ENCODE data around the gene TMEM219. TPM values are rescaled to one million over a fixed set of nuclear protein-coding genes. Genes with fewer than 3 reads are reported as not detected.

TMEM219 gene
- total and polyA plus RNA-seq, 2 of the 8 experiments (the other 6 are each of a cell fraction or from before 2014, with no cell fraction given): 60.2 to 116 TPM

GRCh38 chr16:29974291-29975133, 12.6 kb downstream of the TMEM219 start:
- Histone ChIP-seq H3K79me2 (ENCODE audit: control insufficient read depth in 1 of 2, insufficient read depth in 2 of 2, low read length in 2 of 2) (peaks cover 9 to 34% of the 10 kb centered on the region in 2 experiments), H2AFZ (ENCODE audit: low read length) (no peak overlapping the region)
- FAIRE-seq: no peak
- no peak for TF ChIP-seq TCF12 (IDR thresholded peaks at IDR 0.05; ENCODE audit: low read depth, low read length)
- no peak for TF ChIP-seq JUND (IDR thresholded peaks at IDR 0.05; ENCODE audit: low read length)
- TF ChIP-seq POU5F1 (IDR thresholded peaks at IDR 0.05; ENCODE audit: low read depth, low read length): no peak
- TF ChIP-seq CHD2 (IDR thresholded peaks at IDR 0.05; ENCODE audit: low read length): no peak
- no peak for TF ChIP-seq JUN (IDR thresholded peaks at IDR 0.05; ENCODE audit: low read depth, low read length)
- 0 out of 2 replicates have a peak, but pooled peaks have one; percentile 13 for TF ChIP-seq RBBP5 (IDR thresholded peaks at IDR 0.05; ENCODE audit: borderline replicate concordance, low read depth, low read length)
- TF ChIP-seq HDAC6 (IDR thresholded peaks at IDR 0.05; ENCODE audit: low read depth, low read length): no peak
- TF ChIP-seq ATF2 (IDR thresholded peaks at IDR 0.05; ENCODE audit: low read length): no peak
- no peak for TF ChIP-seq ZNF274 (IDR thresholded peaks at IDR 0.05; ENCODE audit: borderline replicate concordance, extremely low read depth, low read length)
- TF ChIP-seq SAP30 (IDR thresholded peaks at IDR 0.05; ENCODE audit: insufficient read depth, insufficient replicate concordance, low read length): peak; percentile 15

More at GRCh38 chr16:29974291-29975133, 12.6 kb downstream of the TMEM219 start:
- no peak overlapping the region for H2BK20ac ChIP-seq (ENCODE audit: low read length)
- H2BK12ac ChIP-seq (ENCODE audit: low read depth, low read length): no peak overlapping the region
- POLR2A ChIA-PET (ENCODE audit: partially characterized antibody): interaction anchor here (1.1 to 3.4 kb wide), 8 partner anchors 11 to 57 kb away, joined by 3 to 33 read pairs (median 12); partner anchors contain the start of genes HIRIP3, INO80E, KCTD13 and TLCD3B
- peaks cover 11% of the 10 kb centered on the region in 2 experiments for H3K9me3 ChIP-seq (ENCODE audit: insufficient read depth in 2 of 2, low read depth in 1 of 2, low read length in 1 of 2)
- H4K91ac ChIP-seq (replicated peaks; ENCODE audit: insufficient read length, low read length): no peak overlapping the region
- H3K27ac ChIP-seq (ENCODE audit: low read depth, low read length): no peak overlapping the region
- H2BK15ac ChIP-seq (ENCODE audit: low read length): no peak overlapping the region
- no peak overlapping the region for H2AK5ac ChIP-seq (ENCODE audit: low read depth, low read length)
- no peak overlapping the region for H3K14ac ChIP-seq (ENCODE audit: insufficient read length)
- H3K9ac ChIP-seq (replicated peaks in 1 of 4; ENCODE audit: extremely low read depth in 1 of 4, low read depth in 3 of 4, low read length in 3 of 4): peak overlapping the region; percentile 45 to 77 (median 69); a peak in 5 of 7 replicates
- no peak overlapping the region for H3K4ac ChIP-seq (replicated peaks; ENCODE audit: insufficient read length, low read depth, low read length)
- H3K27me3 ChIP-seq (replicated peaks in 1 of 4; ENCODE audit: control insufficient read depth in 3 of 4, extremely low read depth in 1 of 4, insufficient read depth in 3 of 4, low read length in 3 of 4): peaks cover 2 to 10% (median 9%) of the 10 kb centered on the region in 4 experiments
- WGBS, 2 experiments (ENCODE audit: extremely low coverage in 1 of 2, insufficient coverage in 1 of 2, insufficient read length in 1 of 2, insufficient replicate concordance in 2 of 2, low coverage in 1 of 2, low lambda C conversion rate in 2 of 2, missing lambda C conversion rate in 1 of 2): 14% methylated on average over 26 of the region's 31 CpGs; no CpG with 5 or more reads in 1 of the 2 experiments
- peaks cover 4 to 18% of the 10 kb centered on the region in 2 experiments for H4K20me1 ChIP-seq (replicated peaks in 1 of 2; ENCODE audit: control insufficient read depth in 1 of 2, insufficient read depth in 2 of 2, low read length in 2 of 2)
- peaks cover 24% of the 10 kb centered on the region for H3K79me1 ChIP-seq (ENCODE audit: low read depth, low read length)
- no peak overlapping the region; the same call in 1 of the 2 replicates for H3K18ac ChIP-seq (ENCODE audit: extremely low read depth, low read length)
- peaks cover 7% of the 10 kb centered on the region; the same call in 1 of the 2 replicates for H3K23me2 ChIP-seq (ENCODE audit: low read depth, low read length)
- peaks cover 8 to 28% (median 22%) of the 10 kb centered on the region in 4 experiments for H3K36me3 ChIP-seq (ENCODE audit: control insufficient read depth in 2 of 4, insufficient read depth in 4 of 4, low read length in 3 of 4)
- H3K4me1 ChIP-seq (replicated peaks in 1 of 4; ENCODE audit: control insufficient read depth in 3 of 4, insufficient read depth in 4 of 4, low read length in 3 of 4): peaks cover 4 to 20% (median 7%) of the 10 kb centered on the region in 4 experiments
- H3K4me2 ChIP-seq (ENCODE audit: insufficient read depth in 1 of 2, low read depth in 2 of 2, low read length in 2 of 2): peak overlapping the region; percentile 72 to 85
- H3K23ac ChIP-seq (ENCODE audit: insufficient read length): no peak overlapping the region
- no peak for DNase-seq (ENCODE audit: low read depth in 1 of 2, low spot score in 2 of 2)
- no peak overlapping the region for H3K56ac ChIP-seq (replicated peaks; ENCODE audit: insufficient read length, low read depth, low read length)
- H4K5ac ChIP-seq (ENCODE audit: insufficient read length, low read depth, low read length): no peak overlapping the region
- H2BK120ac ChIP-seq (replicated peaks; ENCODE audit: low read depth, low read length): no peak overlapping the region
- CTCF ChIA-PET (ENCODE audit: partially characterized antibody): interaction anchor here (1.0 to 3.7 kb wide), 10 partner anchors 10 to 63 kb away, joined by 3 to 12 read pairs (median 4); partner anchors contain the start of gene TLCD3B
- no peak overlapping the region for H4K8ac ChIP-seq (ENCODE audit: extremely low read depth, insufficient read depth, low read length)
- H3K4me3 ChIP-seq (ENCODE audit: extremely low read depth in 1 of 4, insufficient read depth in 2 of 4, low read depth in 3 of 4, low read length in 4 of 4): peak overlapping the region; percentile 80 to 90 (median 85)
- no peak overlapping the region for H2BK5ac ChIP-seq (ENCODE audit: low read depth, low read length)

All from H1 (cell line).